Activated CD4-positive, CD25-positive, alpha-beta regulatory T cell (primary cell): ENCODE results near the gene FLT1.

Source experiments
- DNase-seq, 4 experiments: peaks; one replicate each; lab custom pipeline; 2025; lab: John Stamatoyannopoulos, UW

Gene FLT1

GRCh38 chr13:28320209-28320608, 174.7 kb downstream of the FLT1 start:
- DNase-seq = no peak

GRCh38 chr13:28319528-28319927, 175.4 kb downstream of the FLT1 start:
- DNase-seq = no peak

- DNase-seq = no peak
These were observed 176.4 kb downstream of the FLT1 start for GRCh38 chr13:28318496-28318895.

- no peak for DNase-seq
These were observed 178.1 kb downstream of the FLT1 start for GRCh38 chr13:28316836-28317235.

GRCh38 chr13:28316129-28316528, 178.8 kb downstream of the FLT1 start:
- no peak for DNase-seq

- no peak for DNase-seq
These were observed 180.0 kb downstream of the FLT1 start for GRCh38 chr13:28314879-28315278.

GRCh38 chr13:28313579-28313978, 181.3 kb downstream of the FLT1 start:
- no peak for DNase-seq

- DNase-seq = no peak
These were observed 188.6 kb downstream of the FLT1 start for GRCh38 chr13:28306325-28306724.

GRCh38 chr13:28301839-28302238, 193.1 kb downstream of the FLT1 start:
- DNase-seq = no peak

GRCh38 chr13:28299916-28300315, 195.0 kb downstream of the FLT1 start:
- DNase-seq = no peak

- no peak for DNase-seq
These were observed 197.6 kb downstream of the FLT1 start for GRCh38 chr13:28297341-28297740.

- no peak for DNase-seq
These were observed 208.7 kb downstream of the FLT1 start for GRCh38 chr13:28286263-28286662.

- DNase-seq = no peak
These were observed 211.3 kb downstream of the FLT1 start for GRCh38 chr13:28283600-28283999.

- DNase-seq = no peak
These were observed 212.5 kb downstream of the FLT1 start for GRCh38 chr13:28282451-28282850.

GRCh38 chr13:28273919-28274318, 221.0 kb downstream of the FLT1 start:
- DNase-seq = no peak

GRCh38 chr13:28271056-28271840, 223.7 kb downstream of the FLT1 start:
- no peak for DNase-seq

GRCh38 chr13:28268800-28269223, 226.1 kb downstream of the FLT1 start:
- no peak for DNase-seq

GRCh38 chr13:28267497-28267896, 227.4 kb downstream of the FLT1 start:
- no peak for DNase-seq

- no peak for DNase-seq
These were observed 236.5 kb downstream of the FLT1 start for GRCh38 chr13:28258417-28258816.

- no peak for DNase-seq
These were observed 237.6 kb downstream of the FLT1 start for GRCh38 chr13:28257305-28257704.

GRCh38 chr13:28252547-28252946, 242.4 kb downstream of the FLT1 start:
- no peak for DNase-seq

- DNase-seq = no peak
These were observed 243.5 kb downstream of the FLT1 start for GRCh38 chr13:28251466-28251865.

- no peak for DNase-seq
These were observed 244.4 kb downstream of the FLT1 start for GRCh38 chr13:28250542-28250941.
